Panc1 (cell line): ENCODE results near the gene TSSK6. TPM values are rescaled to one million over a fixed set of nuclear protein-coding genes. Genes with fewer than 3 reads are reported as not detected.

Experiments used
- ATAC-seq: fragments of 200-7000 bp; cut with Tn5 transposase; 2 replicates; pipeline ENCODE4 v1.9.1; 2020; ENCODE audit warnings: mild to moderate bottlenecking, moderate library complexity
- BruUV-seq: library from RNA; stranded (reverse); fragments of 400-500 nt; replicated peaks from 2 replicates; lab custom pipeline; 2021; lab: Mats Ljungman, UMichigan
- CTCF ChIA-PET: fragments of 300-600 bp; sonication (Branson Sonifier 250); formaldehyde crosslinking; loops from one replicate; lab custom pipeline; 2022; ENCODE audit warnings: antibody characterized with exemption; lab: Charles Lee
- POLR2A ChIA-PET: fragments of 300-600 bp; sonication (Branson Sonifier 250); formaldehyde crosslinking; loops from one replicate; lab custom pipeline; 2022; ENCODE audit warnings: antibody characterized with exemption; lab: Charles Lee
- DNase-seq: peaks from one replicate; pipeline ENCODE4 v3.0.0-alpha.2; 2010; ENCODE audit warnings: low read depth, low spot score
- H3K27ac ChIP-seq: 2 replicates; pipeline ENCODE4 v1.5.1; 2011; ENCODE audit warnings: mild to moderate bottlenecking, low read length, inconsistent platforms
- H3K27me3 ChIP-seq: fragments of 200-500 bp; sonication (Bioruptor generic); 2 replicates; pipeline ENCODE4 v1.6.0; 2014; ENCODE audit warnings: low read length, inconsistent platforms; ENCODE audit not compliant: control insufficient read depth, insufficient read depth
- H3K36me3 ChIP-seq: fragments of 200-500 bp; sonication (Bioruptor generic); 2 replicates; pipeline ENCODE4 v1.5.1; 2014; ENCODE audit warnings: inconsistent platforms, mild to moderate bottlenecking, low read length, moderate library complexity; ENCODE audit not compliant: control insufficient read depth, insufficient read depth
- H3K4me1 ChIP-seq: 2 replicates; pipeline ENCODE4 v1.5.1; 2011; ENCODE audit warnings: inconsistent platforms, mild to moderate bottlenecking, low read length, moderate library complexity; ENCODE audit not compliant: control insufficient read depth, insufficient read depth
- H3K4me3 ChIP-seq, 2 experiments: 2 replicates each; pipeline ENCODE4 v1.5.1; 2011 to 2012; ENCODE audit warnings: low read depth in 2 of 2, low read length in 2 of 2, mild to moderate bottlenecking in 2 of 2, inconsistent platforms in 1 of 2, moderate library complexity in 1 of 2
- H3K9me3 ChIP-seq: fragments of 200-500 bp; sonication (Bioruptor generic); 2 replicates; pipeline ENCODE4 v1.5.1; 2014; ENCODE audit warnings: low read depth, mild to moderate bottlenecking, inconsistent platforms, low read length, moderate library complexity; ENCODE audit not compliant: control insufficient read depth, insufficient read depth
- CTCF ChIP-seq: fragments of 450-650 bp; IDR thresholded peaks from 2 replicates; pipeline ENCODE4 v1.5.1; 2017; ENCODE audit warnings: mild to moderate bottlenecking
- POLR2AphosphoS5 ChIP-seq: IDR thresholded peaks from 2 replicates; pipeline ENCODE4 v1.6.1; 2012; ENCODE audit warnings: mild to moderate bottlenecking, low read depth, low read length, moderate library complexity
- REST ChIP-seq, 2 experiments: IDR thresholded peaks; 2 replicates each; pipeline ENCODE4 v1.6.1; 2011 to 2012; ENCODE audit warnings: low read depth in 2 of 2, control low read depth in 1 of 2, low read length in 1 of 2, mild to moderate bottlenecking in 1 of 2, moderate library complexity in 1 of 2; ENCODE audit not compliant: insufficient read depth in 1 of 2
- SIN3A ChIP-seq: IDR thresholded peaks from 2 replicates; pipeline ENCODE4 v1.6.1; 2012; ENCODE audit warnings: low read depth, mild to moderate bottlenecking, low read length, moderate library complexity, borderline replicate concordance; ENCODE audit not compliant: insufficient read depth
- TCF7L2 ChIP-seq: IDR thresholded peaks from 2 replicates; pipeline ENCODE4 v1.6.1; 2011; ENCODE audit warnings: mild to moderate bottlenecking, low read depth, low read length, inconsistent platforms
- in situ Hi-C: cut with HindIII; loops from 2 replicates; pipeline ENCODE4 v1.10.0; 2016; ENCODE audit warnings: low sequenced_read_pairs, low pct_unique_long_range_greater_than_20kb
- intact Hi-C: fragments of 100-400 bp; cut with micrococcal nuclease; formaldehyde crosslinking; loops from one replicate; pipeline ENCODE4 v1.10.0; 2022; ENCODE audit not compliant: unreplicated experiment
- total RNA-seq: library from RNA; stranded (reverse); gene quantifications from one replicate; pipeline ENCODE4 v1.2.1, GENCODE V29; 2021; ENCODE audit not compliant: unreplicated experiment

TSSK6 gene
- total RNA-seq, 1 experiment from 2014 or later: 1.8 TPM

DNA sequence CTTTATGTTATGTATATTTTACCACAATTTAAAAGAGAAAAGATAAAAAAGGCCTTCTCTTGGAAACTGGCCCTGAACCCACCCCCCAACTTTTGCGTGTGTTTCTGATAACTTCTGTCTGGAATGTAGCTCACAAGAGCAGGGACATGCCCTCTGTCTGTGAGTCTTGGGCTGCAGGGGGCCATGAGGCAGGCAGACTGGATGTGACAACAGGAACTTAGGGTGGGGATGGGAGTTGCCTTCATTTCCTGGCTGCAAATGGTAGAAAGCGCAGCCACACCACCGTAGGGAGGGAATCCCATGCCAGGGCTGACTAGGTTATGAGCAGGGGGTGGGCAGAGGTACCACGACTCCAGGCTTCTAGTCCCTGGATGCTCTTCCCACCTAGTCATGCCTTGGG, 44.6 kb upstream of the TSSK6 start:
- Histone ChIP-seq H3K9me3 (no peaks in the 10 kb centered on the region), H3K4me3 (no peak overlapping the region), H3K36me3 (no peaks in the 10 kb centered on the region), H3K27ac (no peak overlapping the region), H3K4me1 (no peaks in the 10 kb centered on the region), H3K27me3 (no peaks in the 10 kb centered on the region)
- intact Hi-C loops: no loop called here
- DNase-seq: no peak
- ATAC-seq: no peak
- no peak for TF ChIP-seq POLR2AphosphoS5
- no peak for TF ChIP-seq REST (IDR thresholded peaks at IDR 0.05; ENCODE audit: insufficient read depth in 1 of 2, low read depth in 2 of 2, low read length in 1 of 2)
- TF ChIP-seq CTCF: no peak
- TF ChIP-seq SIN3A: no peak
- no peak for TF ChIP-seq TCF7L2
- ChIA-PET CTCF (no interaction called here), POLR2A (no interaction called here)
- in situ Hi-C loops: no loop called here
- no TSS peak for BruUV-seq

DNA sequence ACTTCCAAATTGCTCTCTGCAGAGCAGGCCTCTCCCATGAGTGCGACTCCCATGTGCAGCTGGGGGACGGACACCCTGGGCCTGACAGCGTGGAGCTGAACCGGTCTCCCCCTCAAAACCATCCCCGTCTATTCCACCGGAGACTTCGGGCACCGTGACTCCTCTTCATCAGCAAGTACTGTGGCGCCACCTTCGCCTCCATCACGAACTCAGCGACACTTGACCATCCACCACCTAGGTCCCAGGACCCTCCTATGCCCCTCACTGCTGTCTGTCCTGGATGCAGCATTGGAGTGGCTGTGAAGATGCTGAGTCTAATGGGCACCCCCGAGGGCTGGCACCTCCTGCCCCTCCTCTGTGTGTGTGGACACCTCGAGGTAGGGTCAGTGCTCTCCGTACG, 43.3 kb upstream of the TSSK6 start:
- no peak overlapping the region for H3K4me3 ChIP-seq
- CTCF ChIA-PET: no interaction called here
- BruUV-seq: no TSS peak
- POLR2A ChIA-PET: no interaction called here
- H3K27ac ChIP-seq: no peak overlapping the region
- no peaks in the 10 kb centered on the region for H3K36me3 ChIP-seq
- no peak for ATAC-seq
- TF ChIP-seq CTCF (no peak), POLR2AphosphoS5 (no peak), SIN3A (no peak), TCF7L2 (no peak), REST (IDR thresholded peaks at IDR 0.05; ENCODE audit: insufficient read depth in 1 of 2, low read depth in 2 of 2, low read length in 1 of 2) (no peak)
- in situ Hi-C loops (no loop called here), intact Hi-C loops (no loop called here)
- no peaks in the 10 kb centered on the region for H3K4me1 ChIP-seq
- no peaks in the 10 kb centered on the region for H3K9me3 ChIP-seq
- DNase-seq: no peak
- no peaks in the 10 kb centered on the region for H3K27me3 ChIP-seq
